Astrocyte (in vitro differentiated cells and primary cell): ENCODE data around the gene USP20.

Experiments used
- CTCF ChIP-seq: IDR thresholded peaks from 2 replicates; pipeline ENCODE4 v1.5.1; 2011; ENCODE audit warnings: low read depth, mild to moderate bottlenecking, inconsistent platforms, low read length, moderate library complexity; ENCODE audit not compliant: insufficient read depth
- EZH2 ChIP-seq: IDR thresholded peaks from 2 replicates; pipeline ENCODE4 v1.6.1; 2012; ENCODE audit warnings: mild to moderate bottlenecking, low read length, inconsistent platforms; ENCODE audit not compliant: insufficient read depth

- TF ChIP-seq CTCF (no peak), EZH2 (no peak)
Observed at GRCh38 chr9:129874261-129875101, 39.2 kb downstream of the USP20 start.
